ENCODE data around the gene KCNC1.

- no peak for TF ChIP-seq GATA3 (IDR thresholded peaks at IDR 0.05; ENCODE audit: low read depth, low read length)
- TF ChIP-seq GATA2 (IDR thresholded peaks at IDR 0.05; ENCODE audit: low read depth, low read length): no peak
These were observed 37.3 kb downstream of the KCNC1 start for GRCh38 chr11:17771841-17772401.

All from SH-SY5Y (cell line).